ENCODE data around the gene BORCS8. TPM values are rescaled to one million over a fixed set of nuclear protein-coding genes. Genes with fewer than 3 reads are reported as not detected.
A peak's percentile ranks its signal among the peaks of the same experiment; 100 is the strongest.

The BORCS8 gene
- total RNA-seq, 1 experiment from 2014 or later = 40.1 TPM

DNA sequence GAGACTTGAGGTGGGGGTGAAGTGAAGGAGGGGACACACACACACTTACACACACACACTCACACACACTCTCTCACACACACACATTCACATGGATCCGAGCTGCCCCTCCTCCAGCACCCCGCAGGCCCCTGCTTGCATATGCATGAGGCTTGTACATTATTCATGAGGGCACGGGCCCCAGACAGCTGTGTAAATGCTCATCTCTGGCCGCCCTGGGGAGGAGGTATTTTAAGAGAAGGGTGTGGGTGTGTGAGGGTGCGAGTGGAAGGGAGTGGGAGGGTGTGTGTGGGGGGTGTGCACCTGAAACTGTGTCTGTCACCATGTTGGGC, 22.2 kb upstream of the BORCS8 start:
- no peak for DNase-seq (ENCODE audit: low spot score)

DNA sequence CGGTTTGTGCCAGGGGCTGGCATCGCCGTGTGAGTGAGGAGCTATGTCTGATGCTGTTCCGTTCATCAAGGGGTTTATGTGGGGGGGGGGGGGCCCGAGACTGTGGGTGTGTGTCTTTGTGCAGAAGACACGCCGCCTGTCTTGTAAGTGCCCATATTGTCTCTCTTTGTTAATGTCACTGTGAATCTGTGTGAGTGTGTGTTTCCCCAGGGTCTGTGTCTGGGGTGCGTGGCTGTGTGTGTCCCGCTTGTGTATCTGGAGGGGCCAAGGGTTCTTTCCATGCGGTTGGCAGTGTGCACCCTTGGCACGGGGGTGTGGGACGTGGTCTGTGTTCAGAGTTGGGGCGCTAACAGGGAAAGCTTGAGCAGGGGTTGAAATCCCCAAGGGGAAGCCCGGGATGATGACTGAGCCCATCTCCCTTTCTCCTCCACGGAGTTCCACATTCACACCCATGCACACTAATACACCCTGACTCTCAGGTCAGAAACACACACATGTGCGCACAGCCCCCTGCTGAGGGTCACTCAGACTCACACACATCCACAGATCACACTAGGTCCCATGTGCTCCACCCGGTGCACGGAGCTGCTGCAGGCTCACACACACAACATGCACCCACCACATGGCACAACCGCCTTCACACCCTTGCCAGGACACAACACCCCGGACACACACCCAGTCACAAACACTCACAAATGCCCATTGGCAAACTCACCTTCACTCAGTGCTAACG, 21.6 kb upstream of the BORCS8 start:
- DNase-seq (ENCODE audit: low spot score) = no peak

DNA sequence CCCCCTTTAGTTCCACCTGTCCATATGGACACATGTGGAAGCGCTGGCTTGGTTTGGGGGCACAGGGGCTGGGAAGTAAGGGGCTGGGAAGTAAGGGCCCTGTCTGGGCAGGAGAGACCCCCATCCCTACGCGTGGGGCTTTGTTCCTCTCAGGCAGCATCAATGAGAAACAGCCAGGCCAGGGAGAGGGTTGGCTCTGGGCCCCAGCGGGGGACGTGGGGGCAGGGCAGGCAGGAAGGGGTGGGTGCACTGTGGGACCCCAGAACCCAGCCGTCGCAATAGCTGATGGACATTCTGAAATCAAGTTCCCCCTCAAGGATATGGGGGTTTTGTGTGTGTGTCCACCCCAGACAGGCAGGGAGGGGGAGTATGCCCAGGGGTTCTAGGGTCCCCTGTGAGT, 21.0 kb upstream of the BORCS8 start:
- DNase-seq (ENCODE audit: low spot score) = no peak

GRCh38 chr19:19211499-19212420, 19.8 kb upstream of the BORCS8 start, which contains the start of gene NCAN:
Gene NCAN, plus strand, starts transcription at chr19:19211958. Its CDS starts 4,996 bp downstream, at chr19:19216954.
- DNase-seq (ENCODE audit: low spot score) = no peak

GRCh38 chr19:19209372-19209771, 17.4 kb upstream of the BORCS8 start:
- DNase-seq (ENCODE audit: low spot score) = no peak

GRCh38 chr19:19207637-19208572, 16.0 kb upstream of the BORCS8 start:
- DNase-seq (ENCODE audit: low spot score) = no peak

DNA sequence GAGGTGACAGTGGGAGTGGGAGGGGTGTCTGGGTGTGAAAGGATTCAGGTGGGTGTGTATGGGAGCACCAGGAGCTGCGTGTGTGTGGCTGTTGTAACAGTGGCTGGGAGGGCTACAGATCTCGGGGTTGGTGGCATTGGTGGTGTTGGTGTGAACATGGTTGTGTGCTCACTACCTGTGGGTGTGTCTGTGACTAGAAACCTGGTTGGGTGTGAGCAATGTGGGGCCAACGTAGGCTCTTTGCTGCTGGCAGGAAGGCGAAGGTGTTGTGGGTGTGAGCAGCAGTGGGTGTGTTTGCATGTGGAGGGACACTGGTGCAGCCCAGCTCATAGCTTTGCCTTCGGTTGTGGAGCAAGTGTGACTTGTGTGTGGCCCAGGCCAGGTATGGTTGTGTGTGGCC, 15.0 kb upstream of the BORCS8 start:
- DNase-seq (ENCODE audit: low spot score) = no peak

DNA sequence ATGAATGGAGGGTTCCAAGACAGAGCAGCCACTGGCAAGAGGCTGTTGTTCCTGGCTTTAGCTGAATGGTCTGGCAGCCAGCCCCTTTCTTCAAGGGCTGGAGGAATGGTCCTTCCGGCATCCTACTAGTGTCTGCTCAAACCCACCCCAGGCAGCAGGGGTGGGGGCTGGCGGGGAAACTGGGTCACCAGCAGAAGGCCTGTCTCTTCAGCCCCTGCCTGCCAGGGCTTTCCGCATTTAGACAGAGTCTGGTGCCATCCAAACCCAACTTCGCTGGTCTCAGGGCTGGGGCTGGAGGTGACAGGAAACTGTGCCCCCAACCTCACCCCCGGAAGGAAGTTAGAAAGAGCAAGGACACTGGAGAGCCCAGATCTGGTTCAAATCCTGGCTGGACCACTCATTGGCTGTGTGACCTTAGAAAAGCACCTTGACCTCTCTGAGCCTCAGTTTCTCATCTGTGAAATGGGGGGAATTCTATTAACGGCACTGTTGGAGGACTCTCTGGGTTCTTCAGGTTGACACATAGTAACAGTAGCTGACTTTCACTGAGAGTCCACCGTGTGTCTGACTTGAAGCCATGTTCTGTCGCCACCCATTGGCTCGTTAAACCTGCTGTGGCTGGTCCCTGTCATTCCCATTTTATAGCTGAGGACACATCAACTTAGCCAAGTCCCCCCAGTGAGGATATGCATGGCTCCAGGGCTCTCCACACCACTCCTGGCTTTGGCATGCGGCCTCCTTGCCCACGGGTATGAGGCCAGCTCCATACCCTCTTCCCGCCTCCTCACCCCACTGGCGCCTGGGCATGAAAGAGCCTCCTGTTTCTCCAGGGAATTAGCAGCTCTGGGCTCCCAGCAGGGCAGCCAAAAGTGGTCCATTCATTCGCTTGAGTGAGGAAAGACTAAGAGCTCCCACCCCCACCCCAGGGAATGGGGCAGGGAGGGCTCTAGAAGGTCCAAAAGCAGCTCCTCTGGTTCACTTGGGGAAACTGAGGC, 13.8 kb upstream of the BORCS8 start:
- no peak for DNase-seq (ENCODE audit: low spot score)

DNA sequence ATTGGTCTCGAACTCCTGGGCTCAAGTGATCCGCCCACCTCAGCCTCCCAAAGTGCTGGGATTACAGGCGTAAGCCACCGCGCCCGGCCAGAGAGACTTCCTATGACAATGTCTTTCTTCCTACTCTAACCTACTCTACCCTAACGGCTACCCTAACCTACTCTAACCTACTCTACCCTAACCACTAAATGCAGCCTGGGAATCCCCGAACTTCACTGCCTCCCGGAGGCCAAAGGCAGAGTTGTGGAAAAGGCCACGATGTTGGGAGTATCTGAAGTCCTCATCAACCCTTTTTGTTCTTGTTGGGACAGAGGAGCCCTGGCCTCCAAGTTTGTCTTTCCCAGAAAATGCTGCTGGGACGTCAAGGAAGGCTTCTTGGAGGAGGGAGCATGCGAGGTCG, 12.2 kb upstream of the BORCS8 start:
- no peak for DNase-seq (ENCODE audit: low spot score)

DNA sequence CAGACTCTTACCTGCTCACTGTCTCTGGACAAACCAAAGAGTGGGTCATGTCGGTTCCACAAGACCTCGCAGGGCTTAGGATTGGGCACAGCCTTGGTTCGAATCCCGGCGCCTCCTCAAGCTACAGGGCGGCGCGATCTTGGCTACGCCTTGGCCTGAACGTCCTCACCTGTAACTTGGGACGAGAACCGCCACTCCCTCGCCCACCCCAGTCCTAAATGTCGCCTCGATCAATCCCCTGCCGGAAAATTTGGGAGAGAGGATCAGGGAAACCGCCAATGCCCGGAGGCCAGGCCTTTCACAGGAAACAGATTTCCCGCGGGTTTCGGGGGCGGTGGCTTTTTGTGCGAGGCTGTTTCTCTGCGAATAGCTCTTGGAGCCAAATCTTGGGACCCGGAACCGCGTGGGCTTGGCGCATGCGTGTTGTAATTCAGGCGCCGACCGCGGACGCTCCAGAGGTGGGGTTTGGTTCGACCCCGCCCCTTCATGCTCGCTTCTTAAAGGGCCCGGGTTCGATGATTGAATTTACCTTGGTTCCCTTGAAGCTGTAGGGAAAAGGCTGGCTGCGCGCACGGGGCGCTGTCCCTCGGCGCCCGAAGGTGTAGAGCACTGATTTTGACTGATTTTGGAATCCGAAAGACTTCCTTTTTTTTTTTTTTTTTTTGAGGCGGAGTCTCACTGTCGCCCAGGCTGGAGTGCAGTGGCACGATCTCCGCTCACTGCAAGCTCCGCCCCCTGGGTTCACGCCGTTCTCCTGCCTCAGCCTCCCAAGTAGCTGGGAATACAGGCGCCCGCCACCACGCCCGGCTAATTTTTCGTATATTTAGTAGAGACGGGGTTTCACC, 11.3 kb upstream of the BORCS8 start, which contains the start of gene NR2C2AP:
Gene NR2C2AP, minus strand, starts transcription at position 403 of the 845 bp plus-strand sequence. Its CDS starts 354 bp downstream, at position 49.
- peak; percentile 88 for DNase-seq (ENCODE audit: low spot score)

DNA sequence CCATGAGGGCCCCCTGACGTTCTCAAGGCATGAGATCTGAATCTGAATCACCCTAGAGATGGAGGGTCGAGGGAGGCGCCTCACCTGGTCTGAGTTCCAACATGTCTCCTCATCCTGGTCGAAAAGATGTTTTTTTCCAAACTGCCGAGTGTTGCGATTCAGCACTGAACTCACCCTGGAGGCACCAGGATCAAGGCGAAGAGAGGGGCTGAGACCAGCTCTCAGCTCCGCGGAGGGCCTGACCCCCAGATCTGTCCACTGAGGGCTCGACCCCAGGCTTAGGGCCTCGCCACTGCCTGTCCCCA, 10.7 kb upstream of the BORCS8 start:
- DNase-seq (ENCODE audit: low spot score) = no peak

GRCh38 chr19:19201697-19202630, 10.0 kb upstream of the BORCS8 start:
- DNase-seq (ENCODE audit: low spot score) = no peak

DNA sequence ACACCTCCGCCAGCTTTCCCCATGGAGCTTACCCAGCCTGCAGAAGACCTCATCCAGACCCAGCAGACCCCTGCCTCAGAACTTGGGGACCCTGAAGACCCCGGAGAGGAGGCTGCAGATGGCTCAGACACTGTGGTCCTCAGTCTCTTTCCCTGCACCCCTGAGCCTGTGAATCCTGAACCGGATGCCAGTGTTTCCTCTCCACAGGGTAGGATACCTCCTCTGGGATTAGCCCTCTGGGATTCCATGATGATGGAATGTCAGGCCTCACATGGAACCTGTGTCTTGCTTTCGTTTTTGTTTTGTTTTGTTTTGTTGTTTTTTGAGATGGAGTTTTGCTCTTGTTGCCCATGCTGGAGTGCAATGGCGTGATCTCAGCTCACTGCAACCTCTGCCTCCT, 2.0 kb upstream of the BORCS8 start:
- DNase-seq (ENCODE audit: low spot score) = no peak

DNA sequence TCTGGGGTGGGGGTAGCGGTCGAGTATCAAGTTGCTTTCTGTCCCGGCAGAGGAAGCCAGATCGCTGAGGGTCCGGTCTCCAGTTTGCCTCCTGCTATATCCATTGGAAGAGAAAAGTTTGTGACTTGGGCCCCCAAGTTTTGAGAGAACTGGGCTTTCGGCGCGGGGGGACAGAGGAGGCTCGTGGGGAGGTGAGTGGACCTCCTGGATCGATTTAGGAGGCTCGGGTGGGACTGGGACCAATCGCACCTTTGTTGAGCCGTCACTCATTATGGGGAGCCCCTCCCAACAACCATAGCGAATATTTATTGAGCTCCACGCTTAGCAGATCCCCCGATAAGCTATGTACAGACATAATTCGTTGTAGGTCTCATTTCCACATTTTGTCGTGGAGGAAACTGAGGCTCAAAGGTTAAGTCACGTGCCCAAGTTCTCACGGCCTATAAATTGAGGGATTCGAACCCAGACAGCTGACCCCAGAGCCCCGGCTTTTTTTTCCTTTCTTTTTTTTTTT, 1.0 kb upstream of the BORCS8 start:
- no peak for DNase-seq (ENCODE audit: low spot score)

GRCh38 chr19:19191768-19192077, 229 bp downstream of the BORCS8 start:
- DNase-seq (ENCODE audit: low spot score) = no peak

- no peak for DNase-seq (ENCODE audit: low spot score)
Measured at GRCh38 chr19:19186742-19187141, 5.2 kb downstream of the BORCS8 start.

DNA sequence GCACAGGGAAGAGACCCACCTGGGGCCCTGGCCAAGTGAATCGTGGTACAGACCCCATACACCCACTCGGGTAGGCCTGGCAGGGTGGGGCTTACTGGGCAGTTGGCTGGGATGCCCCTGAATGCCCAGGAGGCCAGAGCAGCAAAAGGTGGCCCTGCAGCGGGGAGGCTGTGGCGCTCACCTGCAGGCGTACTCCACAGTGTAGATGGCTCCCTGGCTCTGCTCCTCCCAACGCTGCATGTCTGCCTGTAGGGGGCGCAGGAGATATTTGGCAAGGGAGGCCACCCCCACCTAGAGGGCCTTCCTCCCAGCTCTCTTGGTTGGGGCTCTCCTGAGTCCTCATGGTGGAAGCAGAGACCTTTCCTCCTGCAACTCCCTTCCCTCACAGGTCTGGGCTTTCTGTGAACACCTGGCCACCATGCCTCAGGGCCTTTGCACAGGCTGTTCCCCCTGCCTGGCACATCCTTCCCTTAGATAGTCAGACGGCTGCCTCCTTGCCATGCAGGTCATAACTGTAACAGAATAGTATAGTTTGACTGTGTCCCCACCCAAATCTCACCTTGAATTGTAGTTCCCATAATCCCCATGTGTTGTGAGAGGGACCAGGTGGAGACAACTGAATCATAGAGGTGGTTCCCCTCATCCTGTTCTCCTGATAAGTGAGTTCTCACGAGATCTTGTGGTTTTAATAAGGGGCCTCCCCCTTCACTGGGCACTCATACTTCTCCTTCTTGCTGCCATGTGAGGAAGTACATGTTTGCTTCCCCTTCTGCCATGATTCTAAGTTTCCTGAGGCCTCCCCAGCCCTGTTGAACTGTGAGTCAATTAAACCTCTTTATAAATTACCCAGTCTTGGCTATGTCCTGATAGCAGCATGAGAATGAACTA, 5.9 kb downstream of the BORCS8 start:
- DNase-seq (ENCODE audit: low spot score) = peak; percentile 29

Data from HT-29 (cell line).